Endothelial cell (in vitro differentiated cells): ENCODE measurements around the gene OR6A2. TPM values are rescaled to one million over a fixed set of nuclear protein-coding genes. Genes with fewer than 3 reads are reported as not detected.

Experiments
- DNase-seq: peaks from one replicate; pipeline ENCODE4 v3.0.0; 2021; ENCODE audit warnings: low spot score
- H3K27ac Mint-ChIP-seq: one replicate; pipeline ENCODE4 v1.8.0; 2021; ENCODE audit warnings: mixed read lengths, inconsistent platforms; ENCODE audit not compliant: unreplicated experiment
- H3K27me3 Mint-ChIP-seq: one replicate; pipeline ENCODE4 v1.8.0; 2021; ENCODE audit warnings: mild to moderate bottlenecking, moderate library complexity, mixed read lengths, inconsistent platforms; ENCODE audit not compliant: unreplicated experiment
- H3K36me3 Mint-ChIP-seq: one replicate; pipeline ENCODE4 v1.8.0; 2021; ENCODE audit warnings: mild to moderate bottlenecking, low read depth, mixed read lengths, inconsistent platforms; ENCODE audit not compliant: unreplicated experiment
- H3K4me1 Mint-ChIP-seq: one replicate; pipeline ENCODE4 v1.8.0; 2021; ENCODE audit warnings: mild to moderate bottlenecking, mixed read lengths, inconsistent platforms; ENCODE audit not compliant: unreplicated experiment
- H3K4me3 Mint-ChIP-seq: one replicate; pipeline ENCODE4 v1.8.0; 2021; ENCODE audit warnings: mild to moderate bottlenecking, mixed read lengths, inconsistent platforms; ENCODE audit not compliant: unreplicated experiment
- H3K9me3 Mint-ChIP-seq: one replicate; pipeline ENCODE4 v1.8.0; 2021; ENCODE audit warnings: mixed read lengths, inconsistent platforms; ENCODE audit not compliant: unreplicated experiment
- CTCF ChIP-seq: fragments of 200-600 bp; sonication (generic); IDR thresholded peaks from one replicate; pipeline ENCODE4 v1.5.0; 2021; ENCODE audit warnings: antibody characterized with exemption; ENCODE audit not compliant: unreplicated experiment
- total RNA-seq: library from RNA; stranded (reverse); fragmentation: NEBNext Ultra II Directional; extraction: Animal tissue kit (Norgen Biotek cat#: 25700); gene quantifications from one replicate; pipeline ENCODE4 v1.2.1, GENCODE V29; 2021; ENCODE audit not compliant: unreplicated experiment

The OR6A2 gene
- total RNA-seq, 1 donor from 2014 or later, result 0.51 TPM

GRCh38 chr11:6771926-6772893 lies 27.3 kb downstream of the OR6A2 start, which contains the start of gene OR2AG2:
Gene OR2AG2, minus strand, starts transcription at chr11:6771976. Its CDS starts 3,019 bp downstream, at chr11:6768957.
- Mint-ChIP-seq H3K4me1 (no peaks in the 10 kb centered on the region), H3K27ac (no peak within 1 kb of the TSS), H3K9me3 (no peaks in the 10 kb centered on the region), H3K27me3 (peaks cover 1% of the 10 kb centered on the region), H3K4me3 (no peak within 1 kb of the TSS), H3K36me3 (no peaks in the 10 kb centered on the region)
- TF ChIP-seq CTCF, result no peak
- DNase-seq, result no peak

DNA sequence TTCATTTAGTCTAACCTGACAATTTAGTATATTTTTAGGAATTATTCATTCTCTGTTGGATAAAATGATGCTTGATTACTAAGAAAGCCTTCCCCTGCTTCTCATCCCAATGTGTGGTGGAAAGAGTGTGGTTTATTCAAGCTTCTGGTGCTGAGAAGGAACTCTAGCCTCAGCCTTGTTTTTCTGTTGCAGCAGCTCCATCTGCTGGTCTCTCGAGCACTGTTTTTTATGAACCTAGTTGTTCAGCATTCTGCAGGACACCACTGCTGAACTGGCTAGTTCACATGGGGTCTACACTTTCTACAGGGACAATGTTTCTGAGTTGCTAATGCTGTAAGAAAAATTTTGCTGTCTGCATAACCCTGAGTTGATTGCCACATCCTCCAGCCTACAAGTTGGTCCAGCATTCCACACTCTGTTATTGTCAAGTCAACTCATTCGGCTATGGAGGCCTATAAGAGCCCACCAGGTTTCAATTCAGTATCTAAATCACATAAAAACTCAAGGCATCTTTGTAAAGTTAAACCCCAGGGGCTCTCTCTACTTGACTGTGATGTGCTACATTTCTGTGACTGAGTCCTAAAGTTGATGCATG lies 42.0 kb downstream of the OR6A2 start:
- Mint-ChIP-seq H3K9me3 (no peaks in the 10 kb centered on the region), H3K27me3 (no peaks in the 10 kb centered on the region), H3K36me3 (no peaks in the 10 kb centered on the region), H3K27ac (no peak overlapping the region), H3K4me1 (no peaks in the 10 kb centered on the region), H3K4me3 (no peak overlapping the region)
- TF ChIP-seq CTCF, result peak; percentile 46
- peak; percentile 61 for DNase-seq

GRCh38 chr11:6755953-6756347 lies 43.5 kb downstream of the OR6A2 start:
- no peak for TF ChIP-seq CTCF
- Mint-ChIP-seq H3K27ac (no peak overlapping the region), H3K4me1 (no peaks in the 10 kb centered on the region), H3K36me3 (no peaks in the 10 kb centered on the region), H3K9me3 (no peaks in the 10 kb centered on the region), H3K4me3 (no peak overlapping the region), H3K27me3 (no peaks in the 10 kb centered on the region)
- DNase-seq, result no peak

DNA sequence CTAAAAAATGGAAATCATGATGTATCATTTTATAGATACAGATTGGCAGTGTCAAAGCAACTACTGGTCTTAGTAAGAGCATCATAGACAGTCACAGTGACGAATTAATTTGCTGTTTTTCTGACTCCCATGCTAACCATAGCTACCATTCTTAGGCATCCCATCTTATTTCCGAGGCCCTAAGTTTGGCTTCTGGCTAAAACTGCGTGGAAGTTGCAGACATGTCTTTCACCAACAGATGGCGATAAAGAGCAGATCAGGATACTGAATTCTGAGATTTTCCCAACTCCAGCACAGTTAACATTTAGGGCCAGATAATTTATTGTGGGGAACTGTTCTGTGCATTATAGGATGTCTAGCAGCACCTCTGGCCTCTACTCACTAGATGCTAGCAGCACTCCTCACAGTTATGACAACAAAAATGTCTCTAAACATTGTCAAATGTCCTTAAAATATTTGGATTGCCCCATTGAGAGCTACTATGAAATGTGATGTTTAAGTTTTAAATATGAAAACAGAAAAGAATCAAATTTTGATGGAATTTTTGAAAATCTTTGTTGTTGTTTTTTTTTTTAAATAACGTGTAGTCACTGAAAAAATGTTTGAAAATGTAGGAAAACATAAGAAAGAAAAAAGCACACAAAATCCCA lies 44.1 kb downstream of the OR6A2 start:
- no peaks in the 10 kb centered on the region for H3K4me1 Mint-ChIP-seq
- no peak overlapping the region for H3K4me3 Mint-ChIP-seq
- H3K27ac Mint-ChIP-seq, result no peak overlapping the region
- H3K27me3 Mint-ChIP-seq, result no peaks in the 10 kb centered on the region
- peak; percentile 91 for TF ChIP-seq CTCF
- H3K36me3 Mint-ChIP-seq, result no peaks in the 10 kb centered on the region
- H3K9me3 Mint-ChIP-seq, result no peaks in the 10 kb centered on the region
- DNase-seq, result peak; percentile 60
